Liver (tissue), 9 donors: ENCODE measurements around the gene ATP1A3. TPM values are rescaled to one million over a fixed set of nuclear protein-coding genes. Genes with fewer than 3 reads are reported as not detected.

Experiments used
- DNase-seq: peaks from one replicate; pipeline ENCODE4 v3.0.0-alpha.2; 2017; ENCODE audit warnings: low spot score
- H3K27ac ChIP-seq, 2 donors: one replicate each; pipeline ENCODE4 v1.7.0; 2013; ENCODE audit warnings: inconsistent platforms in 2 of 2, low read length in 2 of 2, control low read depth in 1 of 2, low read depth in 1 of 2, mild to moderate bottlenecking in 1 of 2
- H3K27me3 ChIP-seq, 4 donors: one replicate each; pipeline versions ENCODE4 v1.6.1 to v1.7.0; 2013; ENCODE audit warnings: low read length in 3 of 4, inconsistent platforms in 1 of 4, mild to moderate bottlenecking in 1 of 4, moderate library complexity in 1 of 4; ENCODE audit not compliant: control insufficient read depth in 4 of 4, insufficient read depth in 4 of 4
- H3K36me3 ChIP-seq, 4 donors: one replicate each; pipeline versions ENCODE4 v1.6.1 to v1.7.0; 2013; ENCODE audit warnings: low read length in 3 of 4, mild to moderate bottlenecking in 3 of 4, low read depth in 1 of 4, moderate library complexity in 1 of 4; ENCODE audit not compliant: control insufficient read depth in 4 of 4, insufficient read depth in 3 of 4
- H3K4me1 ChIP-seq, 4 donors: one replicate each; pipeline versions ENCODE4 v1.6.1 to v1.7.0; 2013; ENCODE audit warnings: low read length in 3 of 4, mild to moderate bottlenecking in 3 of 4, moderate library complexity in 1 of 4; ENCODE audit not compliant: control insufficient read depth in 4 of 4, insufficient read depth in 4 of 4
- H3K4me3 ChIP-seq, 3 donors: one replicate each; pipeline versions ENCODE4 v1.6.1 to v1.7.0; 2013; ENCODE audit warnings: low read length in 3 of 3, control low read depth in 1 of 3, low read depth in 1 of 3, mild to moderate bottlenecking in 1 of 3
- H3K9ac ChIP-seq, 2 donors: one replicate each; pipeline ENCODE4 v1.7.0; 2013; ENCODE audit warnings: low read length in 2 of 2, mild to moderate bottlenecking in 2 of 2, moderate library complexity in 2 of 2, control low read depth in 1 of 2, low read depth in 1 of 2
- H3K9me3 ChIP-seq, 4 donors: one replicate each; pipeline versions ENCODE4 v1.6.1 to v1.7.0; 2013; ENCODE audit warnings: low read length in 3 of 4; ENCODE audit not compliant: control insufficient read depth in 4 of 4
- EGR1 ChIP-seq, 2 donors: IDR thresholded peaks; 2 replicates each; pipeline ENCODE4 v1.6.1; 2016 to 2018; ENCODE audit warnings: antibody characterized with exemption in 2 of 2, low read depth in 2 of 2
- FOXA1 ChIP-seq: IDR thresholded peaks from 2 replicates; pipeline ENCODE4 v1.6.1; 2016; ENCODE audit warnings: antibody characterized with exemption
- FOXA2 ChIP-seq: IDR thresholded peaks from 2 replicates; pipeline ENCODE4 v1.6.1; 2016; ENCODE audit warnings: antibody characterized with exemption
- GABPA ChIP-seq, 2 donors: IDR thresholded peaks in 1 of 2; conservative IDR thresholded peaks in 1 of 2; 2 replicates each; pipeline ENCODE4 v1.6.1; 2016; ENCODE audit warnings: antibody characterized with exemption in 2 of 2, mild to moderate bottlenecking in 1 of 2, moderate library complexity in 1 of 2
- HNF4A ChIP-seq, 2 donors: conservative IDR thresholded peaks; 2 replicates each; pipeline ENCODE4 v1.6.1; 2016; ENCODE audit warnings: antibody characterized with exemption in 2 of 2, mild to moderate bottlenecking in 2 of 2
- HNF4G ChIP-seq: IDR thresholded peaks from 2 replicates; pipeline ENCODE4 v1.6.1; 2016; ENCODE audit warnings: antibody characterized with exemption
- JUND ChIP-seq, 2 donors: IDR thresholded peaks; 2 replicates each; pipeline ENCODE4 v1.6.1; 2016; ENCODE audit warnings: antibody characterized with exemption in 2 of 2
- NR2F2 ChIP-seq: IDR thresholded peaks from 2 replicates; pipeline ENCODE4 v1.6.1; 2016; ENCODE audit warnings: antibody characterized with exemption
- RAD21 ChIP-seq, 2 donors: IDR thresholded peaks; 2 replicates each; pipeline ENCODE4 v1.6.1; 2016; ENCODE audit warnings: antibody characterized with exemption in 2 of 2, mild to moderate bottlenecking in 2 of 2
- RXRA ChIP-seq, 2 donors: IDR thresholded peaks; 2 replicates each; pipeline ENCODE4 v1.6.1; 2017 to 2018; ENCODE audit warnings: antibody characterized with exemption in 2 of 2, mild to moderate bottlenecking in 1 of 2
- SP1 ChIP-seq: IDR thresholded peaks from 2 replicates; pipeline ENCODE4 v1.6.1; 2018; ENCODE audit warnings: antibody characterized with exemption, mild to moderate bottlenecking
- TAF1 ChIP-seq: conservative IDR thresholded peaks from 2 replicates; pipeline ENCODE4 v1.6.1; 2016; ENCODE audit warnings: antibody characterized with exemption, mild to moderate bottlenecking
- YY1 ChIP-seq: IDR thresholded peaks from 2 replicates; pipeline ENCODE4 v1.6.1; 2016; ENCODE audit warnings: antibody characterized with exemption, mild to moderate bottlenecking
- WGBS: extraction: QIAGEN DNeasy Blood & Tissue Kit; methylation state at CpG from one replicate; pipeline ENCODE4 v1.1.7; 2013; 5-methylcytosine and 5-hydroxymethylcytosine counted together
- polyA plus RNA-seq, 2 donors: library from polyadenylated mRNA; stranded (reverse) in 1 of 2; unstranded in 1 of 2; fragments of 200-250 nt in 1 of 2; fragments of >200 nt in 1 of 2; fragmentation: Nextera tagmentation in 1 of 2; extraction: Ambion mirVana in 1 of 2; gene quantifications; one replicate each; pipeline versions ENCODE4 v1.2.1 to v1.2.3, GENCODE V29; 2013 to 2015
- total RNA-seq, 2 donors: library from RNA; depleted of rRNA; stranded (reverse); fragments of >200 nt; gene quantifications; one replicate each; pipeline ENCODE4 v1.2.3, GENCODE V29; 2014
- TF ChIP-seq, protein P1 (sequence below): IDR thresholded peaks from 2 replicates; pipeline ENCODE4 v1.6.1; 2016; ENCODE audit warnings: antibody characterized with exemption
- TF ChIP-seq, protein P2 (sequence below): IDR thresholded peaks from 2 replicates; pipeline ENCODE4 v1.6.1; 2016; ENCODE audit warnings: antibody characterized with exemption, mild to moderate bottlenecking
- TF ChIP-seq, protein P3 (sequence below): IDR thresholded peaks from 2 replicates; pipeline ENCODE4 v1.6.1; 2016; ENCODE audit warnings: antibody characterized with exemption
- TF ChIP-seq, protein P4 (sequence below): fragments of 150-350 bp; IDR thresholded peaks from 2 replicates; pipeline ENCODE4 v1.5.1; 2017; ENCODE audit warnings: improper control_type of control experiment, low read depth, low read length; ENCODE audit not compliant: missing input control
- TF ChIP-seq, protein P5 (sequence below): IDR thresholded peaks from 2 replicates; pipeline ENCODE4 v1.6.1; 2016; ENCODE audit warnings: antibody characterized with exemption
- donor health status: healthy.
- donor health status: healthy.
- donor health status: healthy.
- donor health status: healthy.
- donor health status: healthy.

Gene ATP1A3
- total and polyA plus RNA-seq, 4 donors, result 0.05 to 0.09 (median 0.08) TPM; not detected in 1

DNA sequence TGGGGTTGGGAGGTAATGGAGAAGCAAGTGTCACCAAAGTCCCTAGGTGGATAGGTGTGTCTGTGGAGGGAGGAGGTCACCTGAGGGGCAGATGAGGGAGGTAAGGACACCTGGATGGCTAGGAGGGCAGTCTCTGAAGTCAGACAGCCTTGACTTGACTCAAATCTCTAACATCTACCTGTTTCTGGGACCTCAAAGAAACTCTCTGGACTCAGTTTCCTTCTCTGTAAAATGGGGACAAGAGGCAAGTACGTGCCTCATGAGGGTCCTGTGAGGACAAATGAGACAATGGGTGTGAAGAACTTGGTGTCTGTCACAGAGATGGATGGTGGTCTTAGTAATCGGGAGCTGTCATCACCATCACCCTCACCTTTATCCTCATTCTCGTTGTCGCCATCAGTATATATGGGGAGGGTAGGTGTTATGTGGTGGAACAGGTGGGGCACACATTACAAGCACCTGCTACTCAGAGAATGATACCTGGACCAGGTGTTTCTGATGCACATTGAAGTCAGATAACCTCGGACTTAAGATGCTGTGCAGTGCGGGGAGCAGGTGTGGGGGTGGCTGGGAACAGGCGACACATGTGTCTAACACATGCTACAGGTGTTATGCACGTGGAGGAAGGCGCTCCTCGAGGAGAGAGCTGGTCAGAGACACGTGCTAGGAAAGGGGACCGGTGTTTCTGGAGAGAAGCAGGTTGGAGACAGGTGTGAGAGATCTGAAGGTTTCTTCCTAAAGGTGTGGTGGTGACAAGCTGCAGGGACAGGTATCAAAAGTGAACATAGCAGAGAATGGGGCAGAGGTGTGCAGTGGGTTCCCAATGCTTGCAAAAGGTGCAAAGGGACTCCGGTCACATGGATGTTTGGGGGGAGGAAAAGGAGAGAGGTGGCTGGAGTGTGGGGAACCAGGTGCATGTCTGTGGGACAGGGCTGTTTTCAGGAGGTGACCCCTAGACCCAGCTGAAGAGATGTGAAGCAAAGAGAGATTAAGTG lies 69.6 kb downstream of the ATP1A3 start:
- TF ChIP-seq TAF1 (no peak), RXRA (IDR thresholded peaks at IDR 0.05) (no peak)
- no peak for DNase-seq
- WGBS, result 46% methylated on average over 13 of the region's 13 CpGs

DNA sequence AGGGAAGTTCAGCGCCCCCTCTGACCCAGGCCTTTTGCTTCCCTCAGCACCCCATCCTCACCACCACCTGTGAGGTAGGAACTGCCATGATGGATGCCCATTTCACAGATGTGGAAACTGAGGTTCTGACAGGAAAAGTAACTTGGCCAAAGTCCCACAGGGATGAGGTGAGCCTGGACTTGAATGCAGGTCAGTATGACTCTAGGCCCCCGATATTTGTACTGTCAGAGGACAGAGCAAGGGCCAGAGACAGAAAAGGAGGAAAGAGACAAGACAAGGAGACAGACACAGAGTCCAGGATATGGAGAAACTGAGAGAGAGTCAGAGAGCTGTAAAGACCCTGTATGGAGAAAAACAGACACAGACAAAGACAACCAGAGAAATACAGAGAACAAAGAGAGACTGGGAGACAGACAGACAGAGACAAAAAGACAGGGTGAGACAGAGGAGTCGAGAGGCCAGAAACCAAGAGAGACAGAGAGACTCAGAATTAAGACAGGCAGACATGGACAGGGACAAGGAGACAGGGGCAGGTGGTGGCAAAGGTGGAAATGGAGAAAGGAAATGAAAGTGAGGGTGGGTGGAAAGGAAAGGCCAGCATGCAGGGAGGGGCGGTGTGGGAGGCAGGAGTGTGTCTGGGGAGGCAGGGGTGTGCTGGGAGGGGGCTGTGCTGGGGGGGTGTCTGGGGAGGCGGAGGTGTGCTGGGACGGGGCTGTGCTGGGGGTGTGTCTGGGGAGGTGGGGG lies 70.8 kb downstream of the ATP1A3 start:
- Histone ChIP-seq H3K9me3 (no peaks in the 10 kb centered on the region), H3K9ac (no peak overlapping the region), H3K4me1 (peaks cover 1 to 2% (median 2%) of the 10 kb centered on the region in 4 donors), H3K4me3 (no peak overlapping the region), H3K36me3 (no peaks in the 10 kb centered on the region), H3K27me3 (peaks cover 0 to 14% (median 3%) of the 10 kb centered on the region in 4 donors), H3K27ac (no peak overlapping the region)
- WGBS, result 39% methylated on average over 6 of the region's 6 CpGs
- no peak for TF ChIP-seq YY1
- TF ChIP-seq TAF1, result no peak
- TF ChIP-seq HNF4A (conservative IDR thresholded peaks at IDR 0.05), result no peak
- TF ChIP-seq, protein P1, sequence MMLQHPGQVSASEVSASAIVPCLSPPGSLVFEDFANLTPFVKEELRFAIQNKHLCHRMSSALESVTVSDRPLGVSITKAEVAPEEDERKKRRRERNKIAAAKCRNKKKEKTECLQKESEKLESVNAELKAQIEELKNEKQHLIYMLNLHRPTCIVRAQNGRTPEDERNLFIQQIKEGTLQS, result no peak
- TF ChIP-seq, protein P2, sequence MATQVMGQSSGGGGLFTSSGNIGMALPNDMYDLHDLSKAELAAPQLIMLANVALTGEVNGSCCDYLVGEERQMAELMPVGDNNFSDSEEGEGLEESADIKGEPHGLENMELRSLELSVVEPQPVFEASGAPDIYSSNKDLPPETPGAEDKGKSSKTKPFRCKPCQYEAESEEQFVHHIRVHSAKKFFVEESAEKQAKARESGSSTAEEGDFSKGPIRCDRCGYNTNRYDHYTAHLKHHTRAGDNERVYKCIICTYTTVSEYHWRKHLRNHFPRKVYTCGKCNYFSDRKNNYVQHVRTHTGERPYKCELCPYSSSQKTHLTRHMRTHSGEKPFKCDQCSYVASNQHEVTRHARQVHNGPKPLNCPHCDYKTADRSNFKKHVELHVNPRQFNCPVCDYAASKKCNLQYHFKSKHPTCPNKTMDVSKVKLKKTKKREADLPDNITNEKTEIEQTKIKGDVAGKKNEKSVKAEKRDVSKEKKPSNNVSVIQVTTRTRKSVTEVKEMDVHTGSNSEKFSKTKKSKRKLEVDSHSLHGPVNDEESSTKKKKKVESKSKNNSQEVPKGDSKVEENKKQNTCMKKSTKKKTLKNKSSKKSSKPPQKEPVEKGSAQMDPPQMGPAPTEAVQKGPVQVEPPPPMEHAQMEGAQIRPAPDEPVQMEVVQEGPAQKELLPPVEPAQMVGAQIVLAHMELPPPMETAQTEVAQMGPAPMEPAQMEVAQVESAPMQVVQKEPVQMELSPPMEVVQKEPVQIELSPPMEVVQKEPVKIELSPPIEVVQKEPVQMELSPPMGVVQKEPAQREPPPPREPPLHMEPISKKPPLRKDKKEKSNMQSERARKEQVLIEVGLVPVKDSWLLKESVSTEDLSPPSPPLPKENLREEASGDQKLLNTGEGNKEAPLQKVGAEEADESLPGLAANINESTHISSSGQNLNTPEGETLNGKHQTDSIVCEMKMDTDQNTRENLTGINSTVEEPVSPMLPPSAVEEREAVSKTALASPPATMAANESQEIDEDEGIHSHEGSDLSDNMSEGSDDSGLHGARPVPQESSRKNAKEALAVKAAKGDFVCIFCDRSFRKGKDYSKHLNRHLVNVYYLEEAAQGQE, result no peak
- no peak for TF ChIP-seq SP1
- TF ChIP-seq, protein P3, sequence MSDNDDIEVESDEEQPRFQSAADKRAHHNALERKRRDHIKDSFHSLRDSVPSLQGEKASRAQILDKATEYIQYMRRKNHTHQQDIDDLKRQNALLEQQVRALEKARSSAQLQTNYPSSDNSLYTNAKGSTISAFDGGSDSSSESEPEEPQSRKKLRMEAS, result no peak
- no peak for TF ChIP-seq FOXA2
- no peak for TF ChIP-seq NR2F2
- TF ChIP-seq, protein P4, sequence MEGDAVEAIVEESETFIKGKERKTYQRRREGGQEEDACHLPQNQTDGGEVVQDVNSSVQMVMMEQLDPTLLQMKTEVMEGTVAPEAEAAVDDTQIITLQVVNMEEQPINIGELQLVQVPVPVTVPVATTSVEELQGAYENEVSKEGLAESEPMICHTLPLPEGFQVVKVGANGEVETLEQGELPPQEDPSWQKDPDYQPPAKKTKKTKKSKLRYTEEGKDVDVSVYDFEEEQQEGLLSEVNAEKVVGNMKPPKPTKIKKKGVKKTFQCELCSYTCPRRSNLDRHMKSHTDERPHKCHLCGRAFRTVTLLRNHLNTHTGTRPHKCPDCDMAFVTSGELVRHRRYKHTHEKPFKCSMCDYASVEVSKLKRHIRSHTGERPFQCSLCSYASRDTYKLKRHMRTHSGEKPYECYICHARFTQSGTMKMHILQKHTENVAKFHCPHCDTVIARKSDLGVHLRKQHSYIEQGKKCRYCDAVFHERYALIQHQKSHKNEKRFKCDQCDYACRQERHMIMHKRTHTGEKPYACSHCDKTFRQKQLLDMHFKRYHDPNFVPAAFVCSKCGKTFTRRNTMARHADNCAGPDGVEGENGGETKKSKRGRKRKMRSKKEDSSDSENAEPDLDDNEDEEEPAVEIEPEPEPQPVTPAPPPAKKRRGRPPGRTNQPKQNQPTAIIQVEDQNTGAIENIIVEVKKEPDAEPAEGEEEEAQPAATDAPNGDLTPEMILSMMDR, result no peak
- TF ChIP-seq HNF4G, result no peak
- no peak for TF ChIP-seq RXRA (IDR thresholded peaks at IDR 0.05)
- no peak for TF ChIP-seq EGR1 (IDR thresholded peaks at IDR 0.05; ENCODE audit: low read depth in 2 of 2)
- no peak for TF ChIP-seq JUND (IDR thresholded peaks at IDR 0.05)
- TF ChIP-seq RAD21 (IDR thresholded peaks at IDR 0.05), result no peak
- TF ChIP-seq, protein P5, sequence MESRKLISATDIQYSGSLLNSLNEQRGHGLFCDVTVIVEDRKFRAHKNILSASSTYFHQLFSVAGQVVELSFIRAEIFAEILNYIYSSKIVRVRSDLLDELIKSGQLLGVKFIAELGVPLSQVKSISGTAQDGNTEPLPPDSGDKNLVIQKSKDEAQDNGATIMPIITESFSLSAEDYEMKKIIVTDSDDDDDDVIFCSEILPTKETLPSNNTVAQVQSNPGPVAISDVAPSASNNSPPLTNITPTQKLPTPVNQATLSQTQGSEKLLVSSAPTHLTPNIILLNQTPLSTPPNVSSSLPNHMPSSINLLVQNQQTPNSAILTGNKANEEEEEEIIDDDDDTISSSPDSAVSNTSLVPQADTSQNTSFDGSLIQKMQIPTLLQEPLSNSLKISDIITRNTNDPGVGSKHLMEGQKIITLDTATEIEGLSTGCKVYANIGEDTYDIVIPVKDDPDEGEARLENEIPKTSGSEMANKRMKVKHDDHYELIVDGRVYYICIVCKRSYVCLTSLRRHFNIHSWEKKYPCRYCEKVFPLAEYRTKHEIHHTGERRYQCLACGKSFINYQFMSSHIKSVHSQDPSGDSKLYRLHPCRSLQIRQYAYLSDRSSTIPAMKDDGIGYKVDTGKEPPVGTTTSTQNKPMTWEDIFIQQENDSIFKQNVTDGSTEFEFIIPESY, result no peak
- TF ChIP-seq GABPA (IDR thresholded peaks at IDR 0.05 in 1 of 2, conservative IDR thresholded peaks at IDR 0.05 in 1 of 2), result no peak
- no peak for TF ChIP-seq FOXA1
- DNase-seq, result no peak

More for the DNA sequence above, 69.6 kb downstream of the ATP1A3 start:
- Histone ChIP-seq H3K4me3 (no peak overlapping the region), H3K36me3 (no peaks in the 10 kb centered on the region), H3K4me1 (peaks cover 6 to 11% (median 8%) of the 10 kb centered on the region in 4 donors), H3K9me3 (no peaks in the 10 kb centered on the region), H3K9ac (no peak overlapping the region), H3K27ac (no peak overlapping the region), H3K27me3 (peaks cover 0 to 17% (median 4%) of the 10 kb centered on the region in 4 donors)
